ENCODE measurements around the gene LSS.

LSS gene

DNA sequence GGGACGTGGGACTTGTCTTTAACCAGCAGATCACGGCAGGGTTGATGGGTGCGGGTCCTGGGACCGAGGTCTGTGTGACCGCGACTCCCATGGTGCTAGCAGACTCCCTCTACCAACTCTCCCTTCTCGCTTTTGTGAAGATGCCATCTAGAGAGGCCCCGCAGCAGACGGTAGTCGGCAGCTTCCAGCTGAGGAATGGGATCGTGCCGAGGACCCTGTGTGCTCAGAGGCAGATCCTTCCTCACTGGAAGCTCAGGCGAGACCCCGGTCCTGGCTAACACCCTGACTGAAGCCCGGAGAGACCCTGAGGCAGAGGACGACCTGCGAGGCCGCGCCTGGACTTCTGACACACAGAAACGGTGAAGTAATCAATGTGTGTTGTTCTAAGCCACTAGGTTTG is 31.8 kb downstream of the LSS start:
- DNase-seq (ENCODE audit: low read depth), result no peak
- H3K4me3 ChIP-seq (ENCODE audit: low read depth, low read length), result no peak overlapping the region
- TF ChIP-seq, protein P1, sequence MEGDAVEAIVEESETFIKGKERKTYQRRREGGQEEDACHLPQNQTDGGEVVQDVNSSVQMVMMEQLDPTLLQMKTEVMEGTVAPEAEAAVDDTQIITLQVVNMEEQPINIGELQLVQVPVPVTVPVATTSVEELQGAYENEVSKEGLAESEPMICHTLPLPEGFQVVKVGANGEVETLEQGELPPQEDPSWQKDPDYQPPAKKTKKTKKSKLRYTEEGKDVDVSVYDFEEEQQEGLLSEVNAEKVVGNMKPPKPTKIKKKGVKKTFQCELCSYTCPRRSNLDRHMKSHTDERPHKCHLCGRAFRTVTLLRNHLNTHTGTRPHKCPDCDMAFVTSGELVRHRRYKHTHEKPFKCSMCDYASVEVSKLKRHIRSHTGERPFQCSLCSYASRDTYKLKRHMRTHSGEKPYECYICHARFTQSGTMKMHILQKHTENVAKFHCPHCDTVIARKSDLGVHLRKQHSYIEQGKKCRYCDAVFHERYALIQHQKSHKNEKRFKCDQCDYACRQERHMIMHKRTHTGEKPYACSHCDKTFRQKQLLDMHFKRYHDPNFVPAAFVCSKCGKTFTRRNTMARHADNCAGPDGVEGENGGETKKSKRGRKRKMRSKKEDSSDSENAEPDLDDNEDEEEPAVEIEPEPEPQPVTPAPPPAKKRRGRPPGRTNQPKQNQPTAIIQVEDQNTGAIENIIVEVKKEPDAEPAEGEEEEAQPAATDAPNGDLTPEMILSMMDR (IDR thresholded peaks at IDR 0.05; ENCODE audit: low read depth, low read length), result no peak
- TF ChIP-seq, protein P2, sequence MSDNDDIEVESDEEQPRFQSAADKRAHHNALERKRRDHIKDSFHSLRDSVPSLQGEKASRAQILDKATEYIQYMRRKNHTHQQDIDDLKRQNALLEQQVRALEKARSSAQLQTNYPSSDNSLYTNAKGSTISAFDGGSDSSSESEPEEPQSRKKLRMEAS (IDR thresholded peaks at IDR 0.05; ENCODE audit: low read depth, low read length), result no peak
- TF ChIP-seq POLR2A (IDR thresholded peaks at IDR 0.05; ENCODE audit: extremely low read depth, insufficient read length) (no peak), MYC (IDR thresholded peaks at IDR 0.05; ENCODE audit: low read depth, low read length) (no peak)

- TF ChIP-seq POLR2A (IDR thresholded peaks at IDR 0.05; ENCODE audit: extremely low read depth, insufficient read length), result no peak
- TF ChIP-seq MYC (IDR thresholded peaks at IDR 0.05; ENCODE audit: low read depth, low read length), result no peak
- TF ChIP-seq, protein P1 (IDR thresholded peaks at IDR 0.05; ENCODE audit: low read depth, low read length), result no peak
- TF ChIP-seq, protein P2 (IDR thresholded peaks at IDR 0.05; ENCODE audit: low read depth, low read length), result no peak
- no peak overlapping the region for H3K4me3 ChIP-seq (ENCODE audit: low read depth, low read length)
- no peak for DNase-seq (ENCODE audit: low read depth)
Observed at GRCh38 chr21:46195595-46196195, 32.9 kb downstream of the LSS start.

GRCh38 chr21:46194374-46195334 is 33.9 kb downstream of the LSS start:
- DNase-seq (ENCODE audit: low read depth), result no peak
- H3K4me3 ChIP-seq (ENCODE audit: low read depth, low read length), result no peak overlapping the region
- TF ChIP-seq, protein P1 (IDR thresholded peaks at IDR 0.05; ENCODE audit: low read depth, low read length), result no peak
- TF ChIP-seq, protein P2 (IDR thresholded peaks at IDR 0.05; ENCODE audit: low read depth, low read length), result no peak
- no peak for TF ChIP-seq POLR2A (IDR thresholded peaks at IDR 0.05; ENCODE audit: extremely low read depth, insufficient read length)
- no peak for TF ChIP-seq MYC (IDR thresholded peaks at IDR 0.05; ENCODE audit: low read depth, low read length)

GRCh38 chr21:46193829-46194373 is 34.7 kb downstream of the LSS start:
- no peak for DNase-seq (ENCODE audit: low read depth)
- H3K4me3 ChIP-seq (ENCODE audit: low read depth, low read length), result no peak overlapping the region
- TF ChIP-seq MYC (IDR thresholded peaks at IDR 0.05; ENCODE audit: low read depth, low read length) (no peak), POLR2A (IDR thresholded peaks at IDR 0.05; ENCODE audit: extremely low read depth, insufficient read length) (no peak)
- TF ChIP-seq, protein P2 (IDR thresholded peaks at IDR 0.05; ENCODE audit: low read depth, low read length), result no peak
- TF ChIP-seq, protein P1 (IDR thresholded peaks at IDR 0.05; ENCODE audit: low read depth, low read length), result no peak

DNA sequence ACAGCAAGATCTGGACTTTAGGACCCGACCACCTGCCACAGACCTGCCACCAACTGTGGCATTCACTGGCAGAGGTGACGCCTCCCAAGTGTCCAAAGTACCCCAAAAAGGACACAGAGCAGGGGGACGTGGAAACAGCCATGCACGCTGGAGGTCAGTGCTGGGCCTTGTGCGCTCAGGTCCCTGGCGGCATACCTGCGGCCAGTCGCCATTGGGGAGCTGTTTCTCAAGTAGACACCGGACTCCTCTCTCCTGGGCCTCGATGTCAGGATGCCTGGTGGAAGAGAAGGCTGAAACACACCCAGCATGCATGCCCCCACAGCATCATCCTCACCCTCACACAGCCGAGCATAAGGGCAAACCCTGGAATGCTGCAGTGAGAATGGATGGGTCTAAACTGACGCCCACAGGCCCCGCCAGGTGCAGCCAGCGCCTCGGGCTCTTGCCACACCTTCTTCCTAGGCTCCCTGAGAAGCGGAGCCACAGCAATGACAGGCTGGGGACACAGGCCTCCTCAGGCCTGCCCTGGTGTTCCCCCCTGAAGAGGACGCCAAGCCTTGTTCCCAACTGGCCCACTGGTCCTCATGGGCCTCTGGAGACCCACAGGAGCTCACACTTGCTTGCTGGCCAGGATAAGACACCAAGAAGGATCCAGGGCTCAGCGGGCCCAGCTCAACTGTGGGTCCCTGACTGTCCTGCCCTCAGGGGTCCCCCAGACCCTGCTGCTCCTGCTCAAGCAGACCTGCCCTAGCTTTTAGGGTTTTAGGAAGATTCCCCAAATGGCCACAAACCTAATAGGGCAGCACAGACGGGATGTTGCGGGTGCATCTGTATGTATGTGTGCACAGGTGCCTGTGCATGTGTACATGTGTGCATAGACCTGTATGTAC is 36.6 kb downstream of the LSS start:
- no peak for DNase-seq (ENCODE audit: low read depth)
- TF ChIP-seq, protein P1 (IDR thresholded peaks at IDR 0.05; ENCODE audit: low read depth, low read length), result no peak
- TF ChIP-seq, protein P2 (IDR thresholded peaks at IDR 0.05; ENCODE audit: low read depth, low read length), result no peak
- TF ChIP-seq POLR2A (IDR thresholded peaks at IDR 0.05; ENCODE audit: extremely low read depth, insufficient read length), result no peak
- no peak for TF ChIP-seq MYC (IDR thresholded peaks at IDR 0.05; ENCODE audit: low read depth, low read length)
- no peak overlapping the region for H3K4me3 ChIP-seq (ENCODE audit: low read depth, low read length)

All from NB4 (cell line).